Measurements from ENCODE around the gene CELF6. TPM values are rescaled to one million over a fixed set of nuclear protein-coding genes. Genes with fewer than 3 reads are reported as not detected.

Gene CELF6
- total RNA-seq, 1 donor from 2014 or later: 0.65 TPM

Other genes with a start within 250 kb of the CELF6 start
- gene MYO9A, start 202.0 kb downstream of the CELF6 start, total RNA-seq: 9.3 TPM
- gene SENP8, start 201.8 kb downstream of the CELF6 start, total RNA-seq: 1.6 TPM
- gene GRAMD2A, start 122.4 kb downstream of the CELF6 start, total RNA-seq: not detected
- 31.0 TPM for gene PKM, start 89.0 kb downstream of the CELF6 start, total RNA-seq
- gene PARP6, start 47.6 kb downstream of the CELF6 start, total RNA-seq: 20.1 TPM
- gene HEXA, start 55.9 kb upstream of the CELF6 start, total RNA-seq: 49.4 TPM
- gene TMEM202, start 78.1 kb upstream of the CELF6 start, total RNA-seq: not detected
- gene ARIH1, start 154.2 kb upstream of the CELF6 start, total RNA-seq: 65.9 TPM

Data from left lobe of liver (tissue), 1 donor.